HCT116 (cell line): ENCODE data around the gene LSAMP. TPM values are rescaled to one million over a fixed set of nuclear protein-coding genes. Genes with fewer than 3 reads are reported as not detected.

Source experiments
- ATAC-seq: fragments of 200-7000 bp; cut with Tn5 transposase; 2 replicates; pipeline ENCODE4 v1.9.1; 2020; ENCODE audit warnings: mild to moderate bottlenecking, moderate library complexity
- BruUV-seq: library from RNA; stranded (reverse); fragments of 400-500 nt; replicated peaks from 2 replicates; lab custom pipeline; 2021; lab: Mats Ljungman, UMichigan
- CTCF ChIA-PET: fragments of 300-600 bp; sonication (Branson Sonifier 250); formaldehyde crosslinking; loops from one replicate; lab custom pipeline; 2021; ENCODE audit warnings: antibody characterized with exemption; lab: Charles Lee
- POLR2A ChIA-PET: fragments of 300-600, 350-600 bp; sonication (Branson Sonifier 250); formaldehyde crosslinking; loops from one replicate; lab custom pipeline; 2021; ENCODE audit warnings: antibody characterized with exemption; lab: Charles Lee
- RAD21 ChIA-PET, 2 experiments: fragments of 300-600 bp; sonication (Branson Sonifier 250); formaldehyde crosslinking; loops; one replicate each; lab custom pipeline; 2023; ENCODE audit warnings: low total read pairs in 2 of 2; ENCODE audit not compliant: uncharacterized antibody in 2 of 2, unreplicated experiment in 2 of 2, low non-redundant PET in 1 of 2; lab: Charles Lee
- DNase-seq: peaks from one replicate; pipeline ENCODE4 v3.0.0-alpha.2; 2010; ENCODE audit warnings: low read depth, low spot score
- H2AFZ ChIP-seq: fragments of 200-600 bp; shearing (Covaris generic), sonication (generic); 2 replicates; pipeline ENCODE4 v1.6.1; 2017; ENCODE audit warnings: low read depth, mixed run types, mixed read lengths, antibody characterized with exemption, low read length; ENCODE audit not compliant: poor library complexity, severe bottlenecking
- H3K27ac ChIP-seq: 2 replicates; pipeline ENCODE4 v1.5.1; 2012; ENCODE audit warnings: low read depth, low read length
- H3K27me3 ChIP-seq: fragments of 200-600 bp; sonication (generic); 2 replicates; pipeline ENCODE4 v1.6.1; 2016; ENCODE audit warnings: mixed run types, low read length, mixed read lengths; ENCODE audit not compliant: insufficient read depth
- H3K36me3 ChIP-seq, 2 experiments: fragments of 200-500 bp in 1 of 2; fragments of 200-600 bp in 1 of 2; sonication (Bioruptor generic) in 1 of 2; sonication (generic) in 1 of 2; 2 replicates each; pipeline versions ENCODE4 v1.5.1 to v1.6.1; 2014 to 2016; ENCODE audit warnings: low read length in 2 of 2, inconsistent platforms in 1 of 2, mixed read lengths in 1 of 2, mixed run types in 1 of 2; ENCODE audit not compliant: insufficient read depth in 2 of 2, control insufficient read depth in 1 of 2
- H3K4me1 ChIP-seq, 2 experiments: fragments of 200-600 bp in 1 of 2; sonication (generic) in 1 of 2; 2 replicates each; pipeline versions ENCODE4 v1.5.1 to v1.6.1; 2012 to 2017; ENCODE audit warnings: low read length in 2 of 2, inconsistent platforms in 1 of 2, mild to moderate bottlenecking in 1 of 2, mixed read lengths in 1 of 2, mixed run types in 1 of 2, moderate library complexity in 1 of 2; ENCODE audit not compliant: insufficient read depth in 2 of 2, control insufficient read depth in 1 of 2
- H3K4me2 ChIP-seq: fragments of 200-600 bp; sonication (generic); 2 replicates; pipeline ENCODE4 v1.6.1; 2017; ENCODE audit warnings: mixed run types, low read length, mixed read lengths
- H3K4me3 ChIP-seq, 2 experiments: fragments of 200-600 bp in 1 of 2; sonication (generic) in 1 of 2; replicated peaks in 1 of 2; 2 replicates each; pipeline ENCODE4 v1.5.1; 2011 to 2016; ENCODE audit warnings: low read length in 2 of 2, control low read depth in 1 of 2, low read depth in 1 of 2, mild to moderate bottlenecking in 1 of 2, mixed read lengths in 1 of 2, mixed run types in 1 of 2
- H3K79me2 ChIP-seq: fragments of 200-600 bp; sonication (generic); 2 replicates; pipeline ENCODE4 v1.6.1; 2017; ENCODE audit warnings: mild to moderate bottlenecking, mixed run types, low read length, moderate library complexity, mixed read lengths; ENCODE audit not compliant: insufficient read depth
- H3K9ac ChIP-seq: fragments of 200-600 bp; sonication (generic); 2 replicates; pipeline ENCODE4 v1.6.1; 2016; ENCODE audit warnings: low read length, mixed read lengths
- H3K9me2 ChIP-seq: fragments of 200-600 bp; sonication (generic), shearing (Covaris generic); 2 replicates; pipeline ENCODE4 v1.6.1; 2017; ENCODE audit warnings: mixed run types, mild to moderate bottlenecking, moderate library complexity; ENCODE audit not compliant: insufficient read depth
- H3K9me3 ChIP-seq, 2 experiments: fragments of 200-500 bp in 1 of 2; fragments of 200-600 bp in 1 of 2; sonication (Bioruptor generic) in 1 of 2; sonication (generic) in 1 of 2; 2 replicates each; pipeline ENCODE4 v1.6.1; 2014 to 2017; ENCODE audit warnings: low read length in 2 of 2, mixed read lengths in 2 of 2, inconsistent platforms in 1 of 2, low read depth in 1 of 2, mild to moderate bottlenecking in 1 of 2, mixed run types in 1 of 2, moderate library complexity in 1 of 2; ENCODE audit not compliant: control insufficient read depth in 1 of 2, insufficient read depth in 1 of 2
- H4K20me1 ChIP-seq: fragments of 200-600 bp; sonication (generic), shearing (Covaris generic); 2 replicates; pipeline ENCODE4 v1.6.1; 2017; ENCODE audit warnings: mixed run types, mild to moderate bottlenecking, moderate library complexity; ENCODE audit not compliant: insufficient read depth
- ELF1 ChIP-seq: IDR thresholded peaks from 2 replicates; pipeline ENCODE4 v1.6.1; 2012; ENCODE audit warnings: low read depth, borderline replicate concordance
- EZH2 ChIP-seq: fragments of 200-600 bp; sonication (generic); IDR thresholded peaks from 2 replicates; pipeline ENCODE4 v1.6.1; 2017; ENCODE audit warnings: antibody characterized with exemption, mixed run types
- FOSL1 ChIP-seq: IDR thresholded peaks from 2 replicates; pipeline ENCODE4 v1.6.1; 2012; ENCODE audit warnings: low read depth
- JUND ChIP-seq: IDR thresholded peaks from 2 replicates; pipeline ENCODE4 v1.6.1; 2012
- MAX ChIP-seq: IDR thresholded peaks from 2 replicates; pipeline ENCODE4 v1.6.1; 2012
- POLR2A ChIP-seq: IDR thresholded peaks from 2 replicates; pipeline ENCODE4 v1.7.0; 2011; ENCODE audit warnings: borderline replicate concordance; ENCODE audit not compliant: insufficient read depth, insufficient read length; ENCODE audit errors: extremely low read depth
- POLR2AphosphoS5 ChIP-seq: IDR thresholded peaks from 2 replicates; pipeline ENCODE4 v1.6.1; 2011; ENCODE audit warnings: mild to moderate bottlenecking, low read depth, low read length, moderate library complexity
- RAD21 ChIP-seq: IDR thresholded peaks from 2 replicates; pipeline ENCODE4 v1.6.1; 2012; ENCODE audit warnings: low read depth, mild to moderate bottlenecking
- SIN3A ChIP-seq: IDR thresholded peaks from 2 replicates; pipeline ENCODE4 v1.6.1; 2012; ENCODE audit warnings: low read depth
- SRF ChIP-seq: IDR thresholded peaks from 2 replicates; pipeline ENCODE4 v1.6.1; 2012; ENCODE audit warnings: low read depth
- YY1 ChIP-seq: IDR thresholded peaks from 2 replicates; pipeline ENCODE4 v1.6.1; 2011; ENCODE audit warnings: low read length, low read depth, moderate library complexity, mild to moderate bottlenecking; ENCODE audit not compliant: insufficient replicate concordance; ENCODE audit errors: extremely low read depth
- ZBTB33 ChIP-seq: IDR thresholded peaks from 2 replicates; pipeline ENCODE4 v1.6.1; 2011; ENCODE audit warnings: mild to moderate bottlenecking, low read length, moderate library complexity; ENCODE audit not compliant: insufficient replicate concordance; ENCODE audit errors: extremely low read depth
- ZFX ChIP-seq: fragments of 450-650 bp; IDR thresholded peaks from 2 replicates; pipeline ENCODE4 v1.6.1; 2017
- intact Hi-C: fragments of 100-400 bp; cut with micrococcal nuclease; formaldehyde crosslinking; loops from 2 replicates; pipeline ENCODE4 v1.10.0; 2022
- total RNA-seq: library from RNA; stranded (reverse); gene quantifications from one replicate; pipeline ENCODE4 v1.2.1, GENCODE V29; 2021; ENCODE audit not compliant: unreplicated experiment

Gene LSAMP
- total RNA-seq, 1 experiment from 2014 or later: 0.25 TPM

GRCh38 chr3:116267116-116267515 is 178.2 kb downstream of the LSAMP start:
- Histone ChIP-seq H3K27ac (no peak overlapping the region), H3K79me2 (no peaks in the 10 kb centered on the region), H2AFZ (no peak overlapping the region), H3K9ac (no peak overlapping the region), H3K4me1 (no peaks in the 10 kb centered on the region), H3K9me3 (no peaks in the 10 kb centered on the region), H3K4me2 (no peak overlapping the region), H3K4me3 (no peak overlapping the region), H3K36me3 (no peaks in the 10 kb centered on the region), H4K20me1 (no peaks in the 10 kb centered on the region), H3K9me2 (no peaks in the 10 kb centered on the region)
- DNase-seq: no peak
- ChIA-PET RAD21 (no interaction called here), POLR2A (no interaction called here)
- ATAC-seq: no peak
- no TSS peak for BruUV-seq
- intact Hi-C loops: no loop called here
- TF ChIP-seq ZFX (no peak), ZBTB33 (no peak), RAD21 (no peak), FOSL1 (no peak), JUND (no peak), POLR2A (no peak), POLR2AphosphoS5 (no peak), MAX (no peak), YY1 (no peak), SRF (no peak), ELF1 (no peak), EZH2 (no peak), SIN3A (no peak)
- TF ChIP-seq, all 23 proteins: peak for 0
- H3K27me3 ChIP-seq: peaks cover 27% of the 10 kb centered on the region; the same call in 1 of the 2 replicates
- CTCF ChIA-PET: no interaction called here
